HepG2 (cell line): ENCODE measurements around the gene ZNF222. TPM values are rescaled to one million over a fixed set of nuclear protein-coding genes. Genes with fewer than 3 reads are reported as not detected.

Source experiments
- CREM ChIP-seq, 2 experiments: sonication (generic) in 1 of 2; formaldehyde crosslinking in 1 of 2; IDR thresholded peaks; 2 replicates each; pipeline versions ENCODE4 v1.4.0 to v1.6.1; 2016 to 2020; ENCODE audit warnings: antibody characterized with exemption in 1 of 2, mild to moderate bottlenecking in 1 of 2, missing genetic modification reagents in 1 of 2
- GATAD1 ChIP-seq: IDR thresholded peaks from 2 replicates; pipeline ENCODE4 v1.6.1; 2016; ENCODE audit warnings: missing genetic modification reagents, missing compliant biosample characterization
- NFIC ChIP-seq: IDR thresholded peaks from 2 replicates; pipeline ENCODE4 v1.6.1; 2012; ENCODE audit warnings: mild to moderate bottlenecking, low read length, inconsistent platforms
- RFX1 ChIP-seq: fragments of 450-650 bp; IDR thresholded peaks from 2 replicates; pipeline ENCODE4 v1.6.1; 2017
- SIN3A ChIP-seq: IDR thresholded peaks from 2 replicates; pipeline ENCODE4 v1.6.1; 2011; ENCODE audit warnings: low read depth, mild to moderate bottlenecking, control low read depth, low read length, borderline replicate concordance
- TEAD3 ChIP-seq: optimal IDR thresholded peaks from 2 replicates; pipeline ENCODE3; 2016; ENCODE audit warnings: borderline replicate concordance
- YEATS2 ChIP-seq: sonication (generic); formaldehyde crosslinking; IDR thresholded peaks from 2 replicates; pipeline ENCODE4 v1.4.0; 2020; ENCODE audit warnings: missing genetic modification reagents, borderline replicate concordance
- ZFP37 ChIP-seq: sonication (generic); formaldehyde crosslinking; IDR thresholded peaks from 2 replicates; pipeline ENCODE4 v1.4.0; 2020; ENCODE audit warnings: missing genetic modification reagents, borderline replicate concordance
- ZNF331 ChIP-seq: sonication (generic); formaldehyde crosslinking; IDR thresholded peaks from 2 replicates; pipeline ENCODE4 v1.4.0; 2020; ENCODE audit warnings: missing genetic modification reagents
- ZSCAN30 ChIP-seq: sonication (generic); formaldehyde crosslinking; IDR thresholded peaks from 2 replicates; pipeline ENCODE4 v1.5.0; 2020; ENCODE audit warnings: mild to moderate bottlenecking, missing genetic modification reagents
- polyA plus RNA-seq, 8 experiments: library from polyadenylated mRNA; depleted of rRNA in 3 of 8; stranded (reverse) in 7 of 8; unstranded in 1 of 8; fragments of >200 nt; fragmentation: Illumina TruSeq in 4 of 8; extraction: Trizol in 4 of 8; gene quantifications; 2 replicates each; pipeline versions ENCODE4 v1.2.1 to v1.2.3, GENCODE V29; 2011 to 2016; ENCODE audit warnings: low read depth in 4 of 8, missing spikeins in 1 of 8, mixed read lengths in 1 of 8; ENCODE audit not compliant: insufficient read depth in 1 of 8
- total RNA-seq, 5 experiments: library from RNA; depleted of rRNA; stranded (reverse); fragments of >200 nt; fragmentation: Illumina TruSeq; extraction: Trizol; gene quantifications; 2 replicates each; pipeline ENCODE4 v1.2.3, GENCODE V29; 2016; ENCODE audit warnings: low read depth in 1 of 5
- TF ChIP-seq, protein P1 (sequence below): sonication (generic); formaldehyde crosslinking; IDR thresholded peaks from 2 replicates; pipeline ENCODE4 v1.5.1; 2020; ENCODE audit warnings: mild to moderate bottlenecking, missing genetic modification reagents, moderate library complexity
- TF ChIP-seq, protein P2 (sequence below): sonication (generic); formaldehyde crosslinking; IDR thresholded peaks from 2 replicates; pipeline ENCODE4 v1.4.0; 2020; ENCODE audit warnings: mild to moderate bottlenecking, missing genetic modification reagents
- TF ChIP-seq, protein P3 (sequence below): sonication (generic); formaldehyde crosslinking; IDR thresholded peaks from 2 replicates; pipeline ENCODE4 v1.4.0; 2020; ENCODE audit warnings: low read depth, missing genetic modification reagents
- TF ChIP-seq, protein P4 (sequence below): sonication (generic); formaldehyde crosslinking; IDR thresholded peaks from 2 replicates; pipeline ENCODE4 v1.5.0; 2020; ENCODE audit warnings: mild to moderate bottlenecking, missing genetic modification reagents, moderate library complexity
- TF ChIP-seq, protein P5 (sequence below): IDR thresholded peaks from 2 replicates; pipeline ENCODE4 v1.6.1; 2018; ENCODE audit warnings: missing genetic modification reagents

ZNF222 gene
- total and polyA plus RNA-seq, 2 of the 13 experiments (the other 11 are each of a cell fraction or from before 2014, with no cell fraction given), result 2.2 to 6.2 TPM

DNA sequence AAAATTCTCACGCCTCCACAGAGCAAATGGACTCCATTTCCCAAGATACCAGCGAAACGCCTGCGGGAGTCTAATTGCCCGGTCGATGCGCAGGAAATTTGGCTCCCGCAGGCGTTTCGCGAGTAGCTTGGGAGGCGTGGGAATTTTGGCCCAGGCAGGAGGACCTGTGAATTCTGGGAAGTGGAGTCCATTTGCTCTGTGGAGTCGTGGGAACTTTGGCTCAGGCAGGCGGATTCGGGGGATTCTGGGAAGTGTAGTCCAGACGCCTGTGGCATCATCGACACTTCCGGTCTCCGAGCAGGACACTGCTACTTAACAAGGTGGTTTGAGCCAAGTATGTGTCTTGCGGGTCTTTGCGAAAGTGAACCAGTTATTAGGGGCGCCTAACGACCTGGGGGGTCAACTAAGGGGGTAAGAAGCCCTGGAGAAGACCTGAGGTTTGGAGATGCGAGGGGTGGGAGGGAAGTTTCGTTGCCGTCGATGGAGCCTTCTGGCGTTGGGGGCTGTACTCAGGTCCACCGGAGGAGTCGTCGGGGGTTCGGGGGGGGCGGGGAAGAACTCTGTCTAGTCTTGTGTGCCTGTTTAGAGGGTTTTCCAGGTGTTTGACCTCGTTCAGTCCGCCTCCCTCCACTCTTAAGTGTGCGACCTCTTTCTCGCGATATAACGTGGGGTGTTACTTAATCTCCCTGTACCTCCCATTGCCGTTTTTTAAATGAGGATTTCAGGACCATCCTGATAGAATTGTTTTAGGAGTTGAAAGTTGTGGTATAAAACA, 41.1 kb upstream of the ZNF222 start, which contains the start of gene ZNF155 (continued):
- TF ChIP-seq, protein P1, sequence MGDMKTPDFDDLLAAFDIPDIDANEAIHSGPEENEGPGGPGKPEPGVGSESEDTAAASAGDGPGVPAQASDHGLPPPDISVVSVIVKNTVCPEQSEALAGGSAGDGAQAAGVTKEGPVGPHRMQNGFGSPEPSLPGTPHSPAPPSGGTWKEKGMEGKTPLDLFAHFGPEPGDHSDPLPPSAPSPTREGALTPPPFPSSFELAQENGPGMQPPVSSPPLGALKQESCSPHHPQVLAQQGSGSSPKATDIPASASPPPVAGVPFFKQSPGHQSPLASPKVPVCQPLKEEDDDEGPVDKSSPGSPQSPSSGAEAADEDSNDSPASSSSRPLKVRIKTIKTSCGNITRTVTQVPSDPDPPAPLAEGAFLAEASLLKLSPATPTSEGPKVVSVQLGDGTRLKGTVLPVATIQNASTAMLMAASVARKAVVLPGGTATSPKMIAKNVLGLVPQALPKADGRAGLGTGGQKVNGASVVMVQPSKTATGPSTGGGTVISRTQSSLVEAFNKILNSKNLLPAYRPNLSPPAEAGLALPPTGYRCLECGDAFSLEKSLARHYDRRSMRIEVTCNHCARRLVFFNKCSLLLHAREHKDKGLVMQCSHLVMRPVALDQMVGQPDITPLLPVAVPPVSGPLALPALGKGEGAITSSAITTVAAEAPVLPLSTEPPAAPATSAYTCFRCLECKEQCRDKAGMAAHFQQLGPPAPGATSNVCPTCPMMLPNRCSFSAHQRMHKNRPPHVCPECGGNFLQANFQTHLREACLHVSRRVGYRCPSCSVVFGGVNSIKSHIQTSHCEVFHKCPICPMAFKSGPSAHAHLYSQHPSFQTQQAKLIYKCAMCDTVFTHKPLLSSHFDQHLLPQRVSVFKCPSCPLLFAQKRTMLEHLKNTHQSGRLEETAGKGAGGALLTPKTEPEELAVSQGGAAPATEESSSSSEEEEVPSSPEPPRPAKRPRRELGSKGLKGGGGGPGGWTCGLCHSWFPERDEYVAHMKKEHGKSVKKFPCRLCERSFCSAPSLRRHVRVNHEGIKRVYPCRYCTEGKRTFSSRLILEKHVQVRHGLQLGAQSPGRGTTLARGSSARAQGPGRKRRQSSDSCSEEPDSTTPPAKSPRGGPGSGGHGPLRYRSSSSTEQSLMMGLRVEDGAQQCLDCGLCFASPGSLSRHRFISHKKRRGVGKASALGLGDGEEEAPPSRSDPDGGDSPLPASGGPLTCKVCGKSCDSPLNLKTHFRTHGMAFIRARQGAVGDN, result peak; percentile 31; the same call in 1 of the 2 replicates
- TF ChIP-seq ZSCAN30 (peak; percentile 64; the same call in 1 of the 2 replicates), CREM (IDR thresholded peaks at IDR 0.05) (peak; percentile 97), CREM (CRISPR knock-in tag; IDR thresholded peaks at IDR 0.05) (no peak), SIN3A (peak; percentile 12; the same call in 1 of the 2 replicates), ZNF331 (peak; percentile 46), GATAD1 (CRISPR knock-in tag) (peak; percentile 62), TEAD3 (CRISPR knock-in tag) (peak; percentile 38), RFX1 (no peak), NFIC (0 out of 2 replicates have a peak, but pooled peaks have one; percentile 44), YEATS2 (CRISPR knock-in tag) (peak; percentile 59; the same call in 1 of the 2 replicates), ZFP37 (CRISPR knock-in tag) (no peak)
- TF ChIP-seq, protein P2, sequence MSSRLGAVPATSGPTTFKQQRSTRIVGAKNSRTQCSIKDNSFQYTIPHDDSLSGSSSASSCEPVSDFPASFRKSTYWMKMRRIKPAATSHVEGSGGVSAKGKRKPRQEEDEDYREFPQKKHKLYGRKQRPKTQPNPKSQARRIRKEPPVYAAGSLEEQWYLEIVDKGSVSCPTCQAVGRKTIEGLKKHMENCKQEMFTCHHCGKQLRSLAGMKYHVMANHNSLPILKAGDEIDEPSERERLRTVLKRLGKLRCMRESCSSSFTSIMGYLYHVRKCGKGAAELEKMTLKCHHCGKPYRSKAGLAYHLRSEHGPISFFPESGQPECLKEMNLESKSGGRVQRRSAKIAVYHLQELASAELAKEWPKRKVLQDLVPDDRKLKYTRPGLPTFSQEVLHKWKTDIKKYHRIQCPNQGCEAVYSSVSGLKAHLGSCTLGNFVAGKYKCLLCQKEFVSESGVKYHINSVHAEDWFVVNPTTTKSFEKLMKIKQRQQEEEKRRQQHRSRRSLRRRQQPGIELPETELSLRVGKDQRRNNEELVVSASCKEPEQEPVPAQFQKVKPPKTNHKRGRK (CRISPR knock-in tag), result no peak
- TF ChIP-seq, protein P3, sequence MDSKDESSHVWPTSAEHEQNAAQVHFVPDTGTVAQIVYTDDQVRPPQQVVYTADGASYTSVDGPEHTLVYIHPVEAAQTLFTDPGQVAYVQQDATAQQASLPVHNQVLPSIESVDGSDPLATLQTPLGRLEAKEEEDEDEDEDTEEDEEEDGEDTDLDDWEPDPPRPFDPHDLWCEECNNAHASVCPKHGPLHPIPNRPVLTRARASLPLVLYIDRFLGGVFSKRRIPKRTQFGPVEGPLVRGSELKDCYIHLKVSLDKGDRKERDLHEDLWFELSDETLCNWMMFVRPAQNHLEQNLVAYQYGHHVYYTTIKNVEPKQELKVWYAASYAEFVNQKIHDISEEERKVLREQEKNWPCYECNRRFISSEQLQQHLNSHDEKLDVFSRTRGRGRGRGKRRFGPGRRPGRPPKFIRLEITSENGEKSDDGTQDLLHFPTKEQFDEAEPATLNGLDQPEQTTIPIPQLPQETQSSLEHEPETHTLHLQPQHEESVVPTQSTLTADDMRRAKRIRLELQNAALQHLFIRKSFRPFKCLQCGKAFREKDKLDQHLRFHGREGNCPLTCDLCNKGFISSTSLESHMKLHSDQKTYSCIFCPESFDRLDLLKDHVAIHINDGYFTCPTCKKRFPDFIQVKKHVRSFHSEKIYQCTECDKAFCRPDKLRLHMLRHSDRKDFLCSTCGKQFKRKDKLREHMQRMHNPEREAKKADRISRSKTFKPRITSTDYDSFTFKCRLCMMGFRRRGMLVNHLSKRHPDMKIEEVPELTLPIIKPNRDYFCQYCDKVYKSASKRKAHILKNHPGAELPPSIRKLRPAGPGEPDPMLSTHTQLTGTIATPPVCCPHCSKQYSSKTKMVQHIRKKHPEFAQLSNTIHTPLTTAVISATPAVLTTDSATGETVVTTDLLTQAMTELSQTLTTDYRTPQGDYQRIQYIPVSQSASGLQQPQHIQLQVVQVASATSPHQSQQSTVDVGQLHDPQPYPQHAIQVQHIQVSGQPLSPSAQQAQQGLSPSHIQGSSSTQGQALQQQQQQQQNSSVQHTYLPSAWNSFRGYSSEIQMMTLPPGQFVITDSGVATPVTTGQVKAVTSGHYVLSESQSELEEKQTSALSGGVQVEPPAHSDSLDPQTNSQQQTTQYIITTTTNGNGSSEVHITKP (CRISPR knock-in tag), result 0 out of 2 replicates have a peak, but pooled peaks have one; percentile 60
- TF ChIP-seq, protein P4, sequence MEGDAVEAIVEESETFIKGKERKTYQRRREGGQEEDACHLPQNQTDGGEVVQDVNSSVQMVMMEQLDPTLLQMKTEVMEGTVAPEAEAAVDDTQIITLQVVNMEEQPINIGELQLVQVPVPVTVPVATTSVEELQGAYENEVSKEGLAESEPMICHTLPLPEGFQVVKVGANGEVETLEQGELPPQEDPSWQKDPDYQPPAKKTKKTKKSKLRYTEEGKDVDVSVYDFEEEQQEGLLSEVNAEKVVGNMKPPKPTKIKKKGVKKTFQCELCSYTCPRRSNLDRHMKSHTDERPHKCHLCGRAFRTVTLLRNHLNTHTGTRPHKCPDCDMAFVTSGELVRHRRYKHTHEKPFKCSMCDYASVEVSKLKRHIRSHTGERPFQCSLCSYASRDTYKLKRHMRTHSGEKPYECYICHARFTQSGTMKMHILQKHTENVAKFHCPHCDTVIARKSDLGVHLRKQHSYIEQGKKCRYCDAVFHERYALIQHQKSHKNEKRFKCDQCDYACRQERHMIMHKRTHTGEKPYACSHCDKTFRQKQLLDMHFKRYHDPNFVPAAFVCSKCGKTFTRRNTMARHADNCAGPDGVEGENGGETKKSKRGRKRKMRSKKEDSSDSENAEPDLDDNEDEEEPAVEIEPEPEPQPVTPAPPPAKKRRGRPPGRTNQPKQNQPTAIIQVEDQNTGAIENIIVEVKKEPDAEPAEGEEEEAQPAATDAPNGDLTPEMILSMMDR, result no peak
- TF ChIP-seq, protein P5, sequence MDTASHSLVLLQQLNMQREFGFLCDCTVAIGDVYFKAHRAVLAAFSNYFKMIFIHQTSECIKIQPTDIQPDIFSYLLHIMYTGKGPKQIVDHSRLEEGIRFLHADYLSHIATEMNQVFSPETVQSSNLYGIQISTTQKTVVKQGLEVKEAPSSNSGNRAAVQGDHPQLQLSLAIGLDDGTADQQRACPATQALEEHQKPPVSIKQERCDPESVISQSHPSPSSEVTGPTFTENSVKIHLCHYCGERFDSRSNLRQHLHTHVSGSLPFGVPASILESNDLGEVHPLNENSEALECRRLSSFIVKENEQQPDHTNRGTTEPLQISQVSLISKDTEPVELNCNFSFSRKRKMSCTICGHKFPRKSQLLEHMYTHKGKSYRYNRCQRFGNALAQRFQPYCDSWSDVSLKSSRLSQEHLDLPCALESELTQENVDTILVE (CRISPR knock-in tag), result no peak
